SK-N-SH (cell line): ENCODE data around the gene DPEP3. TPM values are rescaled to one million over a fixed set of nuclear protein-coding genes. Genes with fewer than 3 reads are reported as not detected.

Source experiments
- CTCF ChIA-PET: fragments of 300-600, 350-600 bp; formaldehyde crosslinking; extraction: SDS; loops from one replicate; lab custom pipeline; 2021; lab: Yijun Ruan, JAX
- POLR2A ChIA-PET: fragments of 350-600 bp; sonication (Branson Sonifier 250); formaldehyde crosslinking; extraction: SDS; loops from one replicate; lab custom pipeline; 2020; ENCODE audit warnings: antibody characterized with exemption, inconsistent platforms; lab: Yijun Ruan, JAX
- DNase-seq: peaks from one replicate; pipeline ENCODE4 v3.0.0; 2012
- H2AFZ ChIP-seq: fragments of 200-600 bp; sonication (generic); 2 replicates; pipeline ENCODE4 v1.8.1; 2016; ENCODE audit warnings: antibody characterized with exemption, mild to moderate bottlenecking, low read depth
- H3F3A ChIP-seq: fragments of 200-600 bp; sonication (generic); replicated peaks from 2 replicates; pipeline ENCODE3; 2016; ENCODE audit warnings: antibody characterized with exemption, mild to moderate bottlenecking; ENCODE audit not compliant: insufficient read depth
- H3K27ac ChIP-seq, 2 experiments: fragments of 200-500 bp in 1 of 2; fragments of 200-600 bp in 1 of 2; sonication (Bioruptor generic) in 1 of 2; sonication (generic), shearing (Covaris generic) in 1 of 2; 2 replicates each; pipeline versions ENCODE4 v1.5.1 to v1.6.1; 2014 to 2016; ENCODE audit warnings: low read depth in 2 of 2, inconsistent platforms in 1 of 2, low read length in 1 of 2, mild to moderate bottlenecking in 1 of 2, mixed read lengths in 1 of 2
- H3K27me3 ChIP-seq: fragments of 200-600 bp; sonication (generic), shearing (Covaris generic); 2 replicates; pipeline ENCODE4 v1.6.1; 2016; ENCODE audit warnings: mixed run types; ENCODE audit not compliant: insufficient read depth
- H3K36me3 ChIP-seq, 2 experiments: fragments of 200-500 bp in 1 of 2; fragments of 200-600 bp in 1 of 2; sonication (Bioruptor generic) in 1 of 2; sonication (generic) in 1 of 2; replicated peaks in 1 of 2; 2 replicates each; pipeline versions ENCODE3 to v1.5.1; 2014 to 2016; ENCODE audit warnings: low read length in 1 of 2, mild to moderate bottlenecking in 1 of 2; ENCODE audit not compliant: insufficient read depth in 2 of 2, control insufficient read depth in 1 of 2
- H3K4me1 ChIP-seq, 2 experiments: fragments of 200-500 bp in 1 of 2; fragments of 200-600 bp in 1 of 2; sonication (Bioruptor generic) in 1 of 2; sonication (generic), shearing (Covaris generic) in 1 of 2; 2 replicates each; pipeline versions ENCODE4 v1.5.1 to v1.6.1; 2014 to 2016; ENCODE audit warnings: low read depth in 1 of 2, low read length in 1 of 2, mixed run types in 1 of 2; ENCODE audit not compliant: insufficient read depth in 2 of 2, control insufficient read depth in 1 of 2
- H3K4me2 ChIP-seq: fragments of 200-600 bp; sonication (generic), shearing (Covaris generic); 2 replicates; pipeline ENCODE4 v1.6.1; 2017; ENCODE audit warnings: mixed run types
- H3K4me3 ChIP-seq, 2 experiments: fragments of 200-500 bp in 1 of 2; fragments of 200-600 bp in 1 of 2; sonication (Bioruptor generic) in 1 of 2; sonication (generic), shearing (Covaris generic) in 1 of 2; 2 replicates each; pipeline versions ENCODE4 v1.5.1 to v1.8.1; 2014 to 2016; ENCODE audit warnings: low read depth in 2 of 2, inconsistent platforms in 1 of 2, low read length in 1 of 2, mild to moderate bottlenecking in 1 of 2, mixed read lengths in 1 of 2, moderate library complexity in 1 of 2
- H3K79me2 ChIP-seq: fragments of 200-600 bp; sonication (generic); 2 replicates; pipeline ENCODE4 v1.8.1; 2017; ENCODE audit warnings: mild to moderate bottlenecking; ENCODE audit not compliant: insufficient read depth
- H3K9ac ChIP-seq: fragments of 200-600 bp; sonication (generic); 2 replicates; pipeline ENCODE4 v1.6.1; 2017; ENCODE audit warnings: mixed run types
- H3K9me2 ChIP-seq: fragments of 200-600 bp; sonication (generic); 2 replicates; pipeline ENCODE4 v1.6.1; 2017; ENCODE audit warnings: mixed run types
- H3K9me3 ChIP-seq: fragments of 200-600 bp; sonication (generic); 2 replicates; pipeline ENCODE4 v1.6.1; 2017; ENCODE audit warnings: mixed run types, mild to moderate bottlenecking, moderate library complexity
- H4K20me1 ChIP-seq: fragments of 200-600 bp; sonication (generic); 2 replicates; pipeline ENCODE4 v1.6.1; 2017; ENCODE audit warnings: mild to moderate bottlenecking, mixed run types; ENCODE audit not compliant: insufficient read depth
- CTCF ChIP-seq: fragments of 200-600 bp; sonication (generic); IDR thresholded peaks from 2 replicates; pipeline ENCODE4 v1.6.1; 2017; ENCODE audit warnings: antibody characterized with exemption, mild to moderate bottlenecking, moderate library complexity
- FOSL2 ChIP-seq: IDR thresholded peaks from 2 replicates; pipeline ENCODE4 v1.4.0; 2012; ENCODE audit warnings: low read depth, mild to moderate bottlenecking, moderate library complexity, borderline replicate concordance
- FOXJ3 ChIP-seq: sonication (generic); formaldehyde crosslinking; IDR thresholded peaks from 2 replicates; pipeline ENCODE4 v1.5.1; 2020; ENCODE audit warnings: mild to moderate bottlenecking, missing genetic modification reagents
- GABPA ChIP-seq: IDR thresholded peaks from 2 replicates; pipeline ENCODE4 v1.4.0; 2012; ENCODE audit warnings: low read depth, mild to moderate bottlenecking
- JUND ChIP-seq: IDR thresholded peaks from 2 replicates; pipeline ENCODE4 v1.4.0; 2012
- POLR2AphosphoS5 ChIP-seq: IDR thresholded peaks from 2 replicates; pipeline ENCODE4 v1.6.1; 2012; ENCODE audit warnings: low read depth, low read length
- RAD21 ChIP-seq: IDR thresholded peaks from 2 replicates; pipeline ENCODE4 v1.6.1; 2012; ENCODE audit warnings: mild to moderate bottlenecking, low read length
- SMC3 ChIP-seq: IDR thresholded peaks from 2 replicates; pipeline ENCODE4 v1.6.1; 2012; ENCODE audit warnings: low read depth, low read length, improper control_type of control experiment
- TAF1 ChIP-seq: IDR thresholded peaks from 2 replicates; pipeline ENCODE4 v1.6.1; 2012; ENCODE audit warnings: low read depth, mild to moderate bottlenecking, low read length, moderate library complexity, borderline replicate concordance
- TEAD4 ChIP-seq: IDR thresholded peaks from 2 replicates; pipeline ENCODE4 v1.4.0; 2012; ENCODE audit warnings: mild to moderate bottlenecking, borderline replicate concordance; ENCODE audit not compliant: insufficient read depth
- YY1 ChIP-seq: IDR thresholded peaks from 2 replicates; pipeline ENCODE4 v1.4.0; 2012; ENCODE audit warnings: low read depth, mild to moderate bottlenecking
- ZBTB33 ChIP-seq: IDR thresholded peaks from 2 replicates; pipeline ENCODE4 v1.4.0; 2012; ENCODE audit warnings: low read depth, borderline replicate concordance
- WGBS: methylation state at CpG from one replicate; pipeline ENCODE4 v1.1.6; 2017; ENCODE audit warnings: low lambda C conversion rate; 5-methylcytosine and 5-hydroxymethylcytosine counted together
- polyA plus RNA-seq, 3 experiments: library from polyadenylated mRNA; depleted of rRNA; stranded (reverse); fragments of >200 nt; gene quantifications; 2 replicates each; pipeline ENCODE4 v1.2.3, GENCODE V29; 2012

Gene DPEP3
- polyA plus RNA-seq, 1 of the 3 experiments (the other 2 are of a cell fraction) = not detected

GRCh38 chr16:67944690-67945391 is 35.5 kb downstream of the DPEP3 start:
- no peak for DNase-seq
- Histone ChIP-seq H3K9me3 (no peaks in the 10 kb centered on the region), H3K9me2 (no peaks in the 10 kb centered on the region), H3K4me3 (no peak overlapping the region), H3F3A (peaks cover 18% of the 10 kb centered on the region), H3K27ac (no peak overlapping the region), H3K36me3 (peaks cover 12 to 60% of the 10 kb centered on the region in 2 experiments), H3K27me3 (no peaks in the 10 kb centered on the region), H3K4me2 (no peak overlapping the region), H3K4me1 (peaks cover 0 to 22% of the 10 kb centered on the region in 2 experiments; a peak in 1 of 4 replicates), H3K9ac (no peak overlapping the region), H2AFZ (no peak overlapping the region), H3K79me2 (peaks cover 6% of the 10 kb centered on the region; the same call in 1 of the 2 replicates), H4K20me1 (peaks cover 13% of the 10 kb centered on the region; the same call in 1 of the 2 replicates)
- ChIA-PET CTCF (interaction anchor here (1.1 to 28.1 kb wide), 2 partner anchors 61 to 128 kb away, joined by 4 to 564 read pairs; partner anchors contain the start of genes EDC4, NRN1L and PSKH1), POLR2A (interaction anchor here (1.0 kb wide), 1 partner anchor 10 kb away, joined by 3 read pairs; no protein-coding TSS in a partner anchor)
- TF ChIP-seq RAD21 (no peak), JUND (no peak), FOSL2 (no peak), TAF1 (no peak), YY1 (no peak), ZBTB33 (no peak), TEAD4 (no peak), SMC3 (no peak), FOXJ3 (CRISPR knock-in tag) (no peak), CTCF (no peak), POLR2AphosphoS5 (no peak), GABPA (no peak)
- 95% methylated on average over 8 of the region's 24 CpGs for WGBS
